Esophagus muscularis mucosa (tissue), 4 donors: ENCODE results near the gene GREB1. TPM values are rescaled to one million over a fixed set of nuclear protein-coding genes. Genes with fewer than 3 reads are reported as not detected.

ENCODE experiments used
- DNase-seq: peaks from one replicate; pipeline ENCODE4 v3.0.0-alpha.2; 2017; ENCODE audit errors: extremely low spot score
- H3K27ac ChIP-seq, 4 donors: fragments of 200-600 bp; sonication (generic); replicated peaks in 1 of 4; 1 replicate in 3 of 4; 2 replicates in 1 of 4; pipeline ENCODE4 v1.5.1; 2016 to 2019; ENCODE audit warnings: mild to moderate bottlenecking in 1 of 4
- H3K27me3 ChIP-seq, 4 donors: fragments of 200-600 bp; sonication (generic); one replicate each; pipeline versions ENCODE4 v1.5.1 to v1.6.0; 2016 to 2019
- H3K36me3 ChIP-seq, 4 donors: fragments of 200-600 bp; sonication (generic); one replicate each; pipeline ENCODE4 v1.5.1; 2016 to 2019
- H3K4me1 ChIP-seq, 4 donors: fragments of 200-600 bp; sonication (generic); one replicate each; pipeline ENCODE4 v1.5.1; 2016 to 2019
- H3K4me3 ChIP-seq, 4 donors: fragments of 200-600 bp; sonication (generic); 1 replicate in 2 of 4; 2 replicates in 2 of 4; pipeline ENCODE4 v1.5.1; 2016 to 2019; ENCODE audit warnings: mild to moderate bottlenecking in 4 of 4, moderate library complexity in 1 of 4
- H3K9me3 ChIP-seq, 4 donors: fragments of 200-600 bp; sonication (generic); 1 replicate in 3 of 4; 2 replicates in 1 of 4; pipeline ENCODE4 v1.5.1; 2016 to 2019
- CTCF ChIP-seq, 3 experiments: fragments of 200-600 bp in 2 of 3; fragments of 450-650 bp in 1 of 3; sonication (generic) in 2 of 3; IDR thresholded peaks; one replicate each; pipeline ENCODE4 v1.5.1; 2017 to 2019; ENCODE audit warnings: antibody characterized with exemption in 3 of 3, mild to moderate bottlenecking in 2 of 3, moderate library complexity in 1 of 3
- EP300 ChIP-seq: sonication (generic); formaldehyde crosslinking; IDR thresholded peaks from one replicate; pipeline ENCODE4 v1.6.1; 2017; ENCODE audit warnings: antibody characterized with exemption
- POLR2A ChIP-seq: fragments of 450-650 bp; IDR thresholded peaks from one replicate; pipeline ENCODE4 v1.6.1; 2017; ENCODE audit warnings: antibody characterized with exemption, moderate library complexity, mild to moderate bottlenecking, low read depth
- POLR2AphosphoS5 ChIP-seq, 2 donors: sonication (generic); formaldehyde crosslinking; IDR thresholded peaks; one replicate each; pipeline ENCODE4 v1.6.1; 2017; ENCODE audit warnings: antibody characterized with exemption in 2 of 2
- WGBS: methylation state at CpG from one replicate; pipeline ENCODE4 v1.1.5; 2018; 5-methylcytosine and 5-hydroxymethylcytosine counted together
- intact Hi-C: fragments of 100-400 bp; cut with DNase I; formaldehyde crosslinking; loops from one replicate; pipeline ENCODE4 v1.15.1; 2023
- total RNA-seq, 4 donors: library from RNA; depleted of rRNA; stranded (reverse); fragments of >200 nt; gene quantifications; one replicate each; pipeline versions ENCODE4 v1.1.0 to v1.2.1, GENCODE V29; 2016

Gene GREB1
- total RNA-seq, 4 donors from 2014 or later, result 3.7 to 11.0 (median 7.7) TPM

DNA sequence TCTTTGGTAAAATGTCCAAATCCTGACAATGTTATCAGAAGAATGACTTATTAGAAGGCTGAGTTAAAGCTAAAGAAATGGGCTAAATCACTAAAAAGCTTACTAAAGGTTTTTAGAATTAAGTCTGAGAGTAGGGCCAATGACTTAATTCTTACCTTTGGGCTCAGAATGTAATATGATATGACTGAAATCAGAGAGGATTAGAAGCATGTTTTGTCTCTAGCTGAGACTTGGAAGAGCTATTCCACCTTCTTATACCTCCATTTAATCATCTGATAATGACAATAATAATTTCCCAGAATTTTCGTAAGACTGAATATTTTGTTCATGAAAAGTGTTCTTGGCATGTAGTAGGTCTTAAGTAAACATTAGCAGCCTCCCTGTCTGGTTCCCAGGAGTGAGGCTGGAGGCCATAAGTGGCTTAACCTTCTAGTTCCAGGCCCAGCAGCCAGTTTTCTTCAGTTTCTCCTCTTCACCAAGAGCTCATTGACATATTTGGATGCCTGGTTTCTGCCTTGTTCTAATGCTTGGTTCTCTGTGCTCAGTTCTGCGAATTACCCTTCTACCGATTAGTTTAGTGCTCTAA, 42.4 kb upstream of the GREB1 start:
- Histone ChIP-seq H3K4me1 (peaks cover 0 to 18% (median 7%) of the 10 kb centered on the region in 4 donors), H3K4me3 (no peak overlapping the region), H3K27me3 (peaks cover 0 to 33% (median 0%) of the 10 kb centered on the region in 4 donors), H3K9me3 (no peaks in the 10 kb centered on the region), H3K36me3 (no peaks in the 10 kb centered on the region), H3K27ac (peak overlapping the region in 3 of 4 donors; percentile 19 to 45 (median 34))
- TF ChIP-seq CTCF (IDR thresholded peaks at IDR 0.05) (no peak), EP300 (no peak), POLR2AphosphoS5 (IDR thresholded peaks at IDR 0.05) (no peak), POLR2A (no peak)
- DNase-seq, result no peak
- 65% methylated on average over 3 of the region's 3 CpGs for WGBS
- intact Hi-C loops, result no loop called here

DNA sequence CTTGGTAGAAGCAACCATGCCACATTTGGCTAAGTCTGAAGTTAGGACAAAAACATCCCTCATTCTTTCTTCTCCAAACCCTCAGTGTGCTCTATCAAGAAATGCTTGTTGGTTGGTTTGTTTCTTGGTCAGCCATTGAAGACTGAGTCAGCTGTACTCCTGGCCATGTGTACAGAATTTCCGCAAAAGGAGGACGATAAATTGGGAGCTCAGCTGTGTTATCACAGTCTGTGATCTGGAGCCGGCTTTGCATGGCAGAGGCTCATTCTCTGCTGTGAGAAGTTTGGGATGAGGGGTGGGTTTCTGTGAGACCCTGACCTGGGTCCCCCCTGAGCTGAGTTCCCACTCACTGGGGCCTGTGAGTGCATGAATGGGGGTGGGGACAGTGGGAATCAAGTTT, 41.6 kb upstream of the GREB1 start:
- DNase-seq, result no peak
- Histone ChIP-seq H3K27me3 (peaks cover 0 to 28% (median 0%) of the 10 kb centered on the region in 4 donors), H3K4me1 (peaks cover 0 to 18% (median 7%) of the 10 kb centered on the region in 4 donors), H3K36me3 (no peaks in the 10 kb centered on the region), H3K27ac (peak overlapping the region in 1 of 4 donors; percentile 34), H3K4me3 (no peak overlapping the region), H3K9me3 (no peaks in the 10 kb centered on the region)
- WGBS, result 79% methylated on average over 3 of the region's 3 CpGs
- no peak for TF ChIP-seq CTCF (IDR thresholded peaks at IDR 0.05)
- no peak for TF ChIP-seq POLR2AphosphoS5 (IDR thresholded peaks at IDR 0.05)
- no peak for TF ChIP-seq POLR2A
- no peak for TF ChIP-seq EP300
- intact Hi-C loops, result no loop called here

- H3K36me3 ChIP-seq, result no peaks in the 10 kb centered on the region
- 83% methylated on average over 1 of the region's 1 CpG for WGBS
- H3K9me3 ChIP-seq, result no peaks in the 10 kb centered on the region
- intact Hi-C loops, result no loop called here
- no peak for TF ChIP-seq POLR2A
- no peak for TF ChIP-seq POLR2AphosphoS5 (IDR thresholded peaks at IDR 0.05)
- TF ChIP-seq EP300, result no peak
- no peak for TF ChIP-seq CTCF (IDR thresholded peaks at IDR 0.05)
- H3K27ac ChIP-seq, result no peak overlapping the region
- H3K4me3 ChIP-seq, result no peak overlapping the region
- DNase-seq, result peak; percentile 83
- peaks cover 0 to 23% (median 0%) of the 10 kb centered on the region in 4 donors for H3K27me3 ChIP-seq
- H3K4me1 ChIP-seq, result peaks cover 0 to 18% (median 9%) of the 10 kb centered on the region in 4 donors
Observed at GRCh38 chr2:11492720-11493119, 41.1 kb upstream of the GREB1 start.

GRCh38 chr2:11493282-11493681, 40.6 kb upstream of the GREB1 start:
- no peak overlapping the region for H3K27ac ChIP-seq
- H3K4me1 ChIP-seq, result peaks cover 0 to 19% (median 9%) of the 10 kb centered on the region in 4 donors
- H3K36me3 ChIP-seq, result no peaks in the 10 kb centered on the region
- TF ChIP-seq EP300 (no peak), POLR2AphosphoS5 (IDR thresholded peaks at IDR 0.05) (no peak), CTCF (IDR thresholded peaks at IDR 0.05) (no peak), POLR2A (no peak)
- H3K4me3 ChIP-seq, result no peak overlapping the region
- intact Hi-C loops, result no loop called here
- peaks cover 0 to 17% (median 0%) of the 10 kb centered on the region in 4 donors for H3K27me3 ChIP-seq
- DNase-seq, result no peak
- 97% methylated on average over 6 of the region's 6 CpGs for WGBS
- no peaks in the 10 kb centered on the region for H3K9me3 ChIP-seq

DNA sequence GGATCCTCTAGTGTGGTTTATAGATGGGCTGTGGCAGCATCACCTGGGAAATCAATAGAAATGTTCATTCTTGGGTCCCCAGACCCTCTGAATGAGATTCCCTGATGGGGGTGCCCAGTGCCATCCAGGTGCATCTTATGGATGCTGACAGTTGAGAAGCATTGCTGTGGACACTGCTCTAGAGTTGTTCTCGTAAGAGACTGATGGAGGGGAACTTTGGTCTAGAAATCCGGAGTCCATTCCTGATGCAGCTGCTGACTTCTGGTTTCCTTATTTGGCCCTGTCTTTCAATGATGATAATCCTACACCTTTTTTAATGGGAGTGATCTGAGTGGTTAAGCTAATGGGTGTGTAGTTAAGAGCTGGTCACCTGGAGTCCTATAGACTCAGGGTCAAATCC, 39.5 kb upstream of the GREB1 start:
- H3K9me3 ChIP-seq, result no peaks in the 10 kb centered on the region
- peaks cover 5 to 29% (median 14%) of the 10 kb centered on the region in 4 donors for H3K4me1 ChIP-seq
- no peak for DNase-seq
- H3K27ac ChIP-seq, result no peak overlapping the region
- 83% methylated on average over 2 of the region's 2 CpGs for WGBS
- peaks cover 0 to 16% (median 0%) of the 10 kb centered on the region in 4 donors for H3K27me3 ChIP-seq
- no peak for TF ChIP-seq POLR2A
- no peak for TF ChIP-seq EP300
- no peak for TF ChIP-seq POLR2AphosphoS5 (IDR thresholded peaks at IDR 0.05)
- TF ChIP-seq CTCF (IDR thresholded peaks at IDR 0.05), result no peak
- H3K4me3 ChIP-seq, result no peak overlapping the region
- H3K36me3 ChIP-seq, result no peaks in the 10 kb centered on the region
- intact Hi-C loops, result no loop called here
